Effector memory CD8-positive, alpha-beta T cell (primary cell): ENCODE measurements around the gene HOXB6.

ENCODE experiments used
- ATAC-seq: fragments of 150-1000 bp; cut with Tn5 transposase; replicated peaks from 2 replicates; pipeline ENCODE4 v1.10.0; 2021; ENCODE audit warnings: mild to moderate bottlenecking, moderate library complexity
- DNase-seq, 3 experiments: peaks; one replicate each; pipeline ENCODE4 v3.0.0; 2021
- H3K27ac Mint-ChIP-seq, 2 donors: one replicate each; pipeline ENCODE4 v1.8.0; 2022; ENCODE audit warnings: mild to moderate bottlenecking in 2 of 2, mixed read lengths in 2 of 2, moderate library complexity in 2 of 2
- H3K27me3 Mint-ChIP-seq, 2 donors: one replicate each; pipeline ENCODE4 v1.8.0; 2022; ENCODE audit warnings: mixed read lengths in 2 of 2
- H3K36me3 Mint-ChIP-seq: one replicate; pipeline ENCODE4 v1.8.0; 2022; ENCODE audit warnings: mild to moderate bottlenecking, moderate library complexity, mixed read lengths; ENCODE audit not compliant: insufficient read depth
- H3K4me1 Mint-ChIP-seq, 2 donors: one replicate each; pipeline ENCODE4 v1.8.0; 2022; ENCODE audit warnings: low read depth in 2 of 2, mixed read lengths in 2 of 2
- H3K4me3 Mint-ChIP-seq, 2 donors: one replicate each; pipeline ENCODE4 v1.8.0; 2022; ENCODE audit warnings: mild to moderate bottlenecking in 2 of 2, mixed read lengths in 2 of 2, moderate library complexity in 2 of 2
- H3K9me3 Mint-ChIP-seq, 2 donors: one replicate each; pipeline ENCODE4 v1.8.0; 2022; ENCODE audit warnings: mixed read lengths in 2 of 2

HOXB6 gene

DNA sequence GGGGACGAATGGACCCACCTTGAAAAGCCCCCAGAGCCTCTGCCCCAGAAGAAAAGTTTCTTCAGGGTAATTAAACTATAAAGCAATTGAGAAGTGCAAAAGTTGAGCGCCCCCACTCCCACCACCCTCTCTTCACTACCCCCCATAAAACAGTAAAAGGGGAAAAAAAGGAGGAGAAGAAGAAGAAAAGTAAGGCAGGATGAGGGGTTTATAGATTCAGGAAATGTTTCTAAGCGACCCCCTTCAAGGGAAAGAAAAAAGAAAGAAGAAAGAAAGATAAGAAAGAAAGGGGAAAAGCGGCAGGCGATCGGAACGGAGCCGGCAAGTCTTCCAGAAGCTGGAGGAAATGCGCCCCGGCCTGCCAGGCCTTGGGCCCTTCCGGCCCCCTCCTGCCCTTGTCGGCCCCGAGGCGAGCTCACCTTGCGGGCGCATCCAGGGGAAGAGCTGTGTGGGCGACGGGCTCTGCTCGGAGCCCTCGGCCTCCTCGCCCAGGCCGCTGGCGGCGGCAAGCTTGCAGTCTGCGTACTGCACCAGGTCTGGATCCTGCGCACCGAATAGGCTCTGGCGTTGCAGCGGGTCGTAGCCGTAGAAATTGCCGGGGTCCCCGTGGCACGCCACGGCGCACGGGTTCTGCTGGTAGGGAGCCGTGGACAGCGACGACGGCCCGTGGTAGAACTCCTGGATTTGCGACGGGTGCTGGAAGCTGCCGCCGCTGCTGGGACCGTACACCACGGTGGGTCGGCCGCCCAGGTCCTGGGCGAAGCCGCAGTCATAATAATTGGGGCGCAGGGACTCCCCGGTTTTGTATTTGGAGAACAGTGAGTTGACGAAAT is 9.3 kb upstream of the HOXB6 start:
- Mint-ChIP-seq H3K36me3 (peaks cover 35% of the 10 kb centered on the region), H3K9me3 (no peaks in the 10 kb centered on the region), H3K27me3 (peaks cover 69 to 94% of the 10 kb centered on the region in 2 donors), H3K4me3 (peak overlapping the region; percentile 98 to 99), H3K27ac (peak overlapping the region in 1 of 2 donors; percentile 74), H3K4me1 (peaks cover 45 to 46% of the 10 kb centered on the region in 2 donors)
- ATAC-seq (peak; percentile 22), DNase-seq (no peak)

- ATAC-seq (peak; percentile 75), DNase-seq (peak in 1 of 3 experiments; percentile 43)
- Mint-ChIP-seq H3K36me3 (peaks cover 29% of the 10 kb centered on the region), H3K27ac (peak overlapping the region; percentile 67 to 87), H3K9me3 (no peaks in the 10 kb centered on the region), H3K27me3 (peaks cover 67 to 94% of the 10 kb centered on the region in 2 donors), H3K4me3 (peak overlapping the region; percentile 98 to 99), H3K4me1 (peaks cover 39 to 45% of the 10 kb centered on the region in 2 donors)
These were observed 8.3 kb upstream of the HOXB6 start for GRCh38 chr17:48612854-48613691.

DNA sequence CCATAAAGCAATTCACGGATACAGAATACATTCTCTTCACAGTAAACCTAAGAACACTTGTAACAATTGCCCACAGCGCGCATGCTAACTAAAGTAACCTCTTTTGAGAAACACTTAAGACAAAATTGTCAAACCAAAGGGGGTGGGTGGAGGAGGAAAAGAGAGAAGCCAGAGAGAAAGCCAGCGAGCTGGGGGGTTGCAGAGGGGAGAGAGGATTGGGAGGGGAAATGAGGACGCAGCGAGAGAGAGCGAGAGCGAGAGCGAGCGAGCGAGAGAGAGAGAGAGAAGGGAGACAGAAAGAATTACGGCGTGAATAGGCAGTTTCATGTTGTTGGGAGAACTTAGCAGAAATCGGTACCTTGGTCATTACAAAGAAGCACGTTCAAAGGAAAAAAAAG is 7.7 kb upstream of the HOXB6 start:
- ATAC-seq (peak; percentile 13), DNase-seq (no peak)
- H3K9me3 Mint-ChIP-seq: no peaks in the 10 kb centered on the region
- peaks cover 41 to 44% of the 10 kb centered on the region in 2 donors for H3K4me1 Mint-ChIP-seq
- H3K27me3 Mint-ChIP-seq: peaks cover 62 to 94% of the 10 kb centered on the region in 2 donors
- H3K4me3 Mint-ChIP-seq: peak overlapping the region; percentile 98 to 99
- H3K27ac Mint-ChIP-seq: peak overlapping the region; percentile 67 to 87
- H3K36me3 Mint-ChIP-seq: peaks cover 28% of the 10 kb centered on the region

DNA sequence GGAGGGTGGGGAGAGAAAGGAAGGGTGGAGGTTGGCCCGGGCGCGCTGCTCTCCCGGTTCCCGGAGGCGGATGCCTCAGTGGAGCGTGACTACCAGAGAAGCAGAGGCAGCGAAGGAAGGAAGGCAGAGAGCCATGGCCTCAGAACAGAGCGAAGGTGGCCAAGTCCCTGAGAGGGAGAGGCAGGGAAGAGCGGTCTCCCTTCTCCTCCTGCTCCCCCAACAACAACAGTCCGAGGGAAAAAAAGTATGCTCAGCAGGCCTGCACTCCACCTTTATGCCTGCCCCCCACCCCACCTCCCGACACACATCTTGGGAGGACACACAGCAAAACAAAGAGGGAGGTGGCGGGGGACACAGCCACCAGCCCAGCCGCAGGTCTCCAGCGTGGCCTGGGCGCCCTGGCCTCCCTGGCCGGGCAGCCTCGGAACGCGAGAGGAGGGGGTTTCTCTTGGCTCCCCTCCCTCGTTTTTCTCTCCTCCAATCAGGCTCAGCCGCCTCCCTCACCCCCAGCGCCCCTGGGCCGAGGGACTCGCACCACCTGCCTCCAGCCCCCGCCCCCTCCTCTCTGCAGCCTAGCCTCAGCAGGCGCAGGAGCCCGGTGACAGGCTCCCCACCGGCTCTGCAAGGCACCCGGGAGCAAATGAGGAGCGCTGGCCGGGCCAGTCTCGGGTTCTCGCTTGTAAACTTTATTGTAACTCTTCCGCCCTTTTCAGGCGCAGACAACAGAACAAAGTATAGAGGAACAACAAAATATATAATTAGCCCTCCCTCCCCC is 7.1 kb upstream of the HOXB6 start:
- H3K4me3 Mint-ChIP-seq: peak overlapping the region; percentile 98 to 99
- peaks cover 37 to 38% of the 10 kb centered on the region in 2 donors for H3K4me1 Mint-ChIP-seq
- ATAC-seq: no peak
- peak overlapping the region; percentile 67 to 87 for H3K27ac Mint-ChIP-seq
- H3K36me3 Mint-ChIP-seq: peaks cover 24% of the 10 kb centered on the region
- H3K27me3 Mint-ChIP-seq: peaks cover 58 to 94% of the 10 kb centered on the region in 2 donors
- no peaks in the 10 kb centered on the region for H3K9me3 Mint-ChIP-seq
- DNase-seq: no peak

DNA sequence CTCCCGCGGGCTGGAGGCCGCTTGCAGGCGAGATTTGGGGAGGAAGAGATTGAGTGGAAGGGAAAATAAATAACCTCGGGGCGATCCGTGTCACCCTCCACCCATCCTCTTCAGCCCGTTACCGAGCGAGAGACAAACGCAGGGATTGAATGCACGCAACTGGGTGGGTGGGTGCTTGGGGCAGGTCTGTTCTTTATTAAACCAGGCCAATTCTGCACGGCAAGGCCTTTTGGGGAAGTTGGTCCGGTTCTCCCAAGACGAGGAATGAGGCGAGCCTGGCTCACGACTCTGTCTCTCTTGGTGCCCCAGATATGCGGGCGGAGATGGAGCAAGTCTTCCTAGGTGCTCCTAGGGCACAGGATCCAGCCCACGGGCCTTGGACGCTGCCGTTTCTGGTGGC is 6.4 kb upstream of the HOXB6 start:
- no peak for DNase-seq
- H3K27me3 Mint-ChIP-seq: peaks cover 58 to 94% of the 10 kb centered on the region in 2 donors
- no peaks in the 10 kb centered on the region for H3K9me3 Mint-ChIP-seq
- H3K4me1 Mint-ChIP-seq: peaks cover 35 to 36% of the 10 kb centered on the region in 2 donors
- peak overlapping the region; percentile 98 to 99 for H3K4me3 Mint-ChIP-seq
- no peak for ATAC-seq
- peaks cover 24% of the 10 kb centered on the region for H3K36me3 Mint-ChIP-seq
- peak overlapping the region; percentile 26 to 41 for H3K27ac Mint-ChIP-seq

DNA sequence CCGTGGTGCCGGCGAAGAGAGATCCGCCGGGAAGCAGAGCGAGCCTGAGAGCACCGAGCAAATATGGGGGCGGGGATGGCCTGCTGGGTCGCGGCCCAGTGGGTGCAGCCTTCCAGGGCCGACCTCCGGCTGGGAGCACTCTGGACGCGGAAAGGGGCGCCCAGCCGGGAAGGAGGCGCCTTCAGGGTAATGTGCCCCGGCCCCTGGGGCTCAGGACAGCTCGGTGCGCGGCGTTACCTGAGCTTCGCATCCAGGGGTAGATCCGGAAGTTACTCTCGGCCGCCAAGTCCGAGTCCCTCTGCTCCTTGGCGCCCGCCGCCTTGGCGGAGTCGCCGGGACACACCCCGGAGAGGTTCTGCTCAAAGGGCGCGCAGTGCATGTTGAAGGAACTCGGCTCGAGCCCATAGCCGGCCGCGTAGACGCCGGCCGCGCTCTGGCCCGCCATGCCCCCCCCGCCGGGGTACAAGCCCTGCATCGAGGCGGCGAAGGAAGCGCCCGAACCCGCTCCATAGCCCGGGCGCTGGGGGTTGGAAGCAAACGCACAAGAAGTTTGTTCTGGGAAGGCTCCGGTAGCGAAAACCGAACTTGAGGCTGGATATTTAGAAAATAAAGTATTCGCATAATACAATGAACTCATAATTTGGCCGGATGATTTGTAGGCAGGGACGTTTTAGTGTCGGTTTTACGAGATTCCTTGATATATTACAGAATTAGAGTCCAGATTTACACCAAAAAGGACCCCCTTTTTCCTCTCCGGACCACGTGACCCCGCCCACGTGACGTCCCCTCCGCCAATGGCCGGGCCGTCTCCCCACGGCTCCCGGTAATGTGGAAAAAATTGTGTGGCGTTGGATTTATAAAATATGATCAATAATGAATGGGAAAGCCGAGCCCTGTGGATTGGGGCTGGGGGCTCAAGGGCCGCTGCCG is 5.8 kb upstream of the HOXB6 start, which contains the start of gene HOXB7:
TSS of gene HOXB7 (minus strand) at position 736 of the 930 bp plus-strand sequence. CDS start at position 637, 99 bp downstream.
- DNase-seq (peak in 2 of 3 experiments; percentile 42 to 59), ATAC-seq (peak; percentile 36)
- H3K4me1 Mint-ChIP-seq: peaks cover 35 to 36% of the 10 kb centered on the region in 2 donors
- no peaks in the 10 kb centered on the region for H3K9me3 Mint-ChIP-seq
- H3K27ac Mint-ChIP-seq: peak within 1 kb of the TSS; percentile 26 to 41
- peaks cover 24% of the 10 kb centered on the region for H3K36me3 Mint-ChIP-seq
- peak within 1 kb of the TSS; percentile 98 to 99 for H3K4me3 Mint-ChIP-seq
- H3K27me3 Mint-ChIP-seq: peaks cover 56 to 94% of the 10 kb centered on the region in 2 donors

DNA sequence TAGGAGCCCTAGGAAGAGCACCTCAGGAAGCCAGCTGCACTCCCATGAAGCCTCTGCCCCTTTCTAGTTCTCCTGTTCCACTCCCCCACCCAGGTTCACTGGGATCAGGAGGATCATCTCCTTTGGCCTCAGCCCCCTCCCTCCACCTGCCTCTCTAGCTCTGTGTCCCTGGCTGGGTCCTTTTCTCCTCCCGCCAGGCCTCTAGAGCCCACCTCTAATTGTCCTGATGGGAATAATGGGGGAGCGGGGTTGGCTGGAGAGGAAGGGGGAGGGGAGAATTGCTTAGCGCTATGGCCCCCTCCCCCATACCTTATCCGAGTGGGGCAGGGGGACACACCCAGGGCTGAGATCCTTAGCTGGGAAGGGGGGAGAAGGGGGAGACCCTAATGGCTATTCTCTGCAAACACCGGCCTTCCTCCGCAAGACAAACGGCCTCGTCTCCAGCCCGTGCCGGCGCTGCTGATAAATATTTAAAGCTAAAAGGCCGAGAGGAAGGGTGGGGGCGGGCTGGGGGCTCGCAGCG is 5.0 kb upstream of the HOXB6 start:
- Mint-ChIP-seq H3K4me1 (peaks cover 36 to 37% of the 10 kb centered on the region in 2 donors), H3K27ac (no peak overlapping the region), H3K27me3 (peaks cover 55 to 94% of the 10 kb centered on the region in 2 donors), H3K36me3 (peaks cover 20% of the 10 kb centered on the region), H3K4me3 (peak overlapping the region; percentile 98 to 99), H3K9me3 (no peaks in the 10 kb centered on the region)
- DNase-seq (no peak), ATAC-seq (no peak)

DNA sequence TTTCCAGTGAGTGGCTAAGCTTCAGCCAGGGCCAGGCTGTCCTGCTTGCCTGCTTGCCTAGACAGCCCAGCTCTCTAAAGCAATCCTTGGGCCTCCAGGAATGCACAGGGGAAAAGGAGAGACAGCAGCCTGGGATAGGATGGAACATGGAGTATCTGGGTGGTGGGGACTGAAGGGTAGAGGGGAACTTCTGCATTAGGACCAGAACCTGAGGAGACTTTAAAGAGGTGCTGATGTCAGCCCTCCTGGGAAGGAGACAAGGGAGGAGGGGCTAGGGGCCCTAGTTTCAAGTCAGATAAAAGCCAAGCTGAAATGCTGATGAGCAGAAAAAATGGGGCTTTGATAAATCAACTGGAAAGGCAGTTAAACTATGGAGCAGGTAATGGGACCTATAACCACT is 4.2 kb upstream of the HOXB6 start:
- H3K9me3 Mint-ChIP-seq: no peaks in the 10 kb centered on the region
- peak overlapping the region in 1 of 2 donors; percentile 98 for H3K4me3 Mint-ChIP-seq
- ATAC-seq: no peak
- peaks cover 55 to 94% of the 10 kb centered on the region in 2 donors for H3K27me3 Mint-ChIP-seq
- no peak overlapping the region for H3K27ac Mint-ChIP-seq
- DNase-seq: no peak
- peaks cover 30 to 36% of the 10 kb centered on the region in 2 donors for H3K4me1 Mint-ChIP-seq
- peaks cover 15% of the 10 kb centered on the region for H3K36me3 Mint-ChIP-seq

DNA sequence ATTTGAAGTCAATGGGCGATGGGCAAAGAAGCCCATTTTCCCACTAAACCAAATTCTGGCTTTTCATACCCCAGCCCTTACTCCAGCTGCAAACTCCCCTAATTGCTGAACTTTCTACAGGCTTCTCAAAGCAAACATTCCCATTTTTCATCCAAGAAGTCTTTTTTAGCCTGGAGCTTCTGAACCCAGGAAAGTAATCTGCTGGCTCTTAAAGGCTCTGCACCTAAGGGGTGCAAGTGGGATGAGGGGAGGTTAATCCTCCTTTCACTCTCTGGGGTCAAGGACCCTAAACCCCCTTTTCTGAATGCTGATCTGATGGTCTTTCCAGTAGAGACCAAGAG is 3.7 kb upstream of the HOXB6 start:
- no peak overlapping the region for H3K27ac Mint-ChIP-seq
- DNase-seq (no peak), ATAC-seq (no peak)
- H3K9me3 Mint-ChIP-seq: no peaks in the 10 kb centered on the region
- no peak overlapping the region for H3K4me3 Mint-ChIP-seq
- H3K36me3 Mint-ChIP-seq: peaks cover 10% of the 10 kb centered on the region
- H3K27me3 Mint-ChIP-seq: peaks cover 55 to 94% of the 10 kb centered on the region in 2 donors
- peaks cover 25 to 36% of the 10 kb centered on the region in 2 donors for H3K4me1 Mint-ChIP-seq

- Mint-ChIP-seq H3K4me1 (peaks cover 25 to 33% of the 10 kb centered on the region in 2 donors), H3K4me3 (no peak overlapping the region), H3K36me3 (peaks cover 4% of the 10 kb centered on the region), H3K9me3 (no peaks in the 10 kb centered on the region), H3K27me3 (peaks cover 67 to 94% of the 10 kb centered on the region in 2 donors), H3K27ac (no peak overlapping the region)
- no peak for ATAC-seq
- no peak for DNase-seq
These were observed 2.3 kb upstream of the HOXB6 start for GRCh38 chr17:48606892-48607614.

GRCh38 chr17:48605991-48606891 is 1.5 kb upstream of the HOXB6 start:
- Mint-ChIP-seq H3K27ac (no peak overlapping the region), H3K27me3 (peaks cover 67 to 94% of the 10 kb centered on the region in 2 donors), H3K4me1 (peaks cover 19 to 31% of the 10 kb centered on the region in 2 donors), H3K4me3 (no peak overlapping the region), H3K36me3 (peaks cover 7% of the 10 kb centered on the region), H3K9me3 (no peaks in the 10 kb centered on the region)
- ATAC-seq (no peak), DNase-seq (no peak)
